A673 (cell line): Measurements from ENCODE around the gene GOLGA3. TPM values are rescaled to one million over a fixed set of nuclear protein-coding genes. Genes with fewer than 3 reads are reported as not detected.
"Not testable (repeated sequence)": the region's sequence is repeated elsewhere in the genome, so short reads cannot be mapped to it uniquely, and the experiment has no call there.

Source experiments
- BruUV-seq: library from RNA; stranded (reverse); fragments of 400-500 nt; replicated peaks from 2 replicates; lab custom pipeline; 2021; lab: Mats Ljungman, UMichigan
- CTCF ChIA-PET: fragments of 300-600 bp; sonication (Branson Sonifier 250); formaldehyde crosslinking; loops from one replicate; lab custom pipeline; 2022; ENCODE audit warnings: antibody characterized with exemption; lab: Charles Lee
- POLR2A ChIA-PET: fragments of 300-600 bp; sonication (Branson Sonifier 250); formaldehyde crosslinking; loops from one replicate; lab custom pipeline; 2022; ENCODE audit warnings: antibody characterized with exemption; ENCODE audit not compliant: low non-redundant PET; lab: Charles Lee
- DNase-seq: peaks from one replicate; pipeline ENCODE4 v3.0.0-alpha.2; 2015; ENCODE audit warnings: low spot score
- H3K27ac ChIP-seq: fragments of 200-600 bp; sonication (generic); 2 replicates; pipeline ENCODE4 v1.5.1; 2016; ENCODE audit warnings: mixed run types, low read depth, mild to moderate bottlenecking, mixed read lengths, antibody characterized with exemption, low read length; ENCODE audit not compliant: poor library complexity, severe bottlenecking
- H3K27me3 ChIP-seq: fragments of 200-600 bp; sonication (generic); replicated peaks from 2 replicates; pipeline ENCODE4 v1.6.1; 2017; ENCODE audit warnings: mixed run types, low read depth, mild to moderate bottlenecking, mixed read lengths, antibody characterized with exemption, low read length; ENCODE audit not compliant: insufficient read depth, poor library complexity
- H3K36me3 ChIP-seq: fragments of 200-600 bp; sonication (generic); 2 replicates; pipeline ENCODE4 v1.6.1; 2016; ENCODE audit warnings: mixed run types, mild to moderate bottlenecking, mixed read lengths, antibody characterized with exemption, low read length; ENCODE audit not compliant: insufficient read depth, poor library complexity, severe bottlenecking
- H3K4me1 ChIP-seq: fragments of 200-600 bp; sonication (generic); 2 replicates; pipeline ENCODE4 v1.6.1; 2017; ENCODE audit warnings: mixed run types, mild to moderate bottlenecking, mixed read lengths, antibody characterized with exemption, low read length; ENCODE audit not compliant: insufficient read depth, poor library complexity, severe bottlenecking
- H3K4me3 ChIP-seq: fragments of 200-600 bp; sonication (generic); 2 replicates; pipeline ENCODE4 v1.5.1; 2016; ENCODE audit warnings: low read depth, mixed run types, mild to moderate bottlenecking, mixed read lengths, low read length; ENCODE audit not compliant: poor library complexity, severe bottlenecking
- H3K9me3 ChIP-seq: fragments of 200-600 bp; sonication (generic); 2 replicates; pipeline ENCODE4 v1.6.1; 2016; ENCODE audit warnings: mixed run types, low read depth, mild to moderate bottlenecking, mixed read lengths, antibody characterized with exemption, low read length; ENCODE audit not compliant: poor library complexity, severe bottlenecking
- CTCF ChIP-seq: fragments of 300-800, 200-600 bp; sonication (generic); conservative IDR thresholded peaks from 2 replicates; pipeline ENCODE4 v1.5.1; 2017; ENCODE audit warnings: low read depth, mild to moderate bottlenecking, antibody characterized with exemption, low read length, moderate library complexity, mixed read lengths
- EZH2 ChIP-seq: fragments of 200-600 bp; sonication (generic); IDR thresholded peaks from 2 replicates; pipeline ENCODE4 v1.6.1; 2017; ENCODE audit warnings: borderline replicate concordance, low read depth, mild to moderate bottlenecking, mixed read lengths, antibody characterized with exemption, low read length; ENCODE audit not compliant: poor library complexity, severe bottlenecking
- intact Hi-C: fragments of 100-400 bp; cut with micrococcal nuclease; formaldehyde crosslinking; loops from one replicate; pipeline ENCODE4 v1.10.0; 2022; ENCODE audit not compliant: unreplicated experiment
- total RNA-seq: library from RNA; stranded (reverse); gene quantifications from 2 replicates; pipeline ENCODE4 v1.2.3, GENCODE V29; 2021

GOLGA3 gene
- total RNA-seq, 1 experiment from 2014 or later = 58.4 TPM

GRCh38 chr12:132836795-132837331 lies 8.2 kb upstream of the GOLGA3 start:
- CTCF ChIA-PET = no interaction called here

DNA sequence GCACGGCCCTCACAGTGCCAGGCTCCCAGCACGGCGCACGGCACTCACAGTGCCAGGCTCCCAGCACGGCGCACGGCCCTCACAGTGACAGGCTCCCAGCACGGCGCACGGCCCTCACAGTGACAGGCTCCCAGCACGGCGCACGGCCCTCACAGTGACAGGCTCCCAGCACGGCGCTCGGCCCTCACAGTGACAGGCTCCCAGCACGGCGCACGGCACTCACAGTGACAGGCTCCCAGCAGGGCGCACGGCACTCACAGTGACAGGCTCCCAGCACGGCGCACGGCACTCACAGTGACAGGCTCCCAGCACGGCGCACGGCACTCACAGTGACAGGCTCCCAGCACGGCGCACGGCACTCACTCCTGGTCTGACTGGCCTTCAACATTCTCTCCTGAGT lies 7.6 kb upstream of the GOLGA3 start:
- H3K4me1 ChIP-seq, H3K9me3 ChIP-seq, H3K27me3 ChIP-seq, intact Hi-C loops, H3K27ac ChIP-seq, DNase-seq, CTCF ChIA-PET, H3K36me3 ChIP-seq, BruUV-seq, POLR2A ChIA-PET, H3K4me3 ChIP-seq: not testable (repeated sequence)

More at GRCh38 chr12:132836795-132837331, 8.2 kb upstream of the GOLGA3 start:
- no peaks in the 10 kb centered on the region for H3K4me1 ChIP-seq
- DNase-seq = no peak
- intact Hi-C loops = no loop called here
- POLR2A ChIA-PET = no interaction called here
- H3K4me3 ChIP-seq = no peak overlapping the region
- H3K36me3 ChIP-seq = no peaks in the 10 kb centered on the region
- no TSS peak for BruUV-seq
- H3K27ac ChIP-seq = no peak overlapping the region
- TF ChIP-seq CTCF (no peak), EZH2 (no peak)
- no peaks in the 10 kb centered on the region for H3K27me3 ChIP-seq
- no peaks in the 10 kb centered on the region for H3K9me3 ChIP-seq

GRCh38 chr12:132835076-132836025 lies 6.7 kb upstream of the GOLGA3 start:
- no peak overlapping the region for H3K4me3 ChIP-seq

More at GRCh38 chr12:132835076-132836025, 6.7 kb upstream of the GOLGA3 start:
- intact Hi-C loops = no loop called here
- Histone ChIP-seq H3K27ac (no peak overlapping the region), H3K27me3 (no peaks in the 10 kb centered on the region), H3K4me1 (no peaks in the 10 kb centered on the region), H3K36me3 (no peaks in the 10 kb centered on the region), H3K9me3 (no peaks in the 10 kb centered on the region)
- TF ChIP-seq EZH2 = no peak
- no peak for TF ChIP-seq CTCF
- ChIA-PET CTCF (no interaction called here), POLR2A (no interaction called here)
- no TSS peak for BruUV-seq
- DNase-seq = no peak
